Stimulated activated CD8-positive, alpha-beta memory T cell treated with anti-CD3 and anti-CD28 coated beads, Interleukin-4, amount 100 ng/mL, for 1 hour (primary cell): Measurements from ENCODE around the gene MYH11.
"Not testable (repeated sequence)": the region's sequence is repeated elsewhere in the genome, so short reads cannot be mapped to it uniquely, and the experiment has no call there.

Experiments used
- DNase-seq, 2 donors: peaks; one replicate each; pipeline ENCODE4 v3.0.0-alpha.2; 2020; ENCODE audit warnings: low read depth in 2 of 2, low spot score in 1 of 2

Gene MYH11

DNA sequence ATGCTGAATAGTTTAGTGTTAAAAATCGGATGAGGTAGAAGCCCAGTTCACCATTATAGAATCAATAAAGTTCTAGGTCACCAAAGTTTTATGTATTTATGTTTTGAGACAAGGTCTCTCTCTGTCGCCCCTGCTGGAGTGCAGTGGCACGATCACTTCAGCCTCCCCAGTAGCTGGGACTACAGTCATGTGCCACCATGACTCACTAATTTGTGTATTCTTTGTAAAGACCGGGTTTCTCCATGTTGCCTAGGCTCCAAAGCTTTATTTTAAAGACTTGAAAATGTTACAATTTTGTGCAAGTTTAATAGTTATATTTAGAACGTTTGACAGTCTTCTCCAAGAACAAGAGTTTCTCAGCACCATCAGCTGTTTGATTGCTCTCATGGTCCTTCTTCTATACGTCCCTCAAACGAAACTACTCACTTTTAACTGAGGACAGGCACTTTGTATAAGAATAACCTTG is 174.7 kb downstream of the MYH11 start:
- peak in 1 of 2 donors; percentile 14 for DNase-seq

DNA sequence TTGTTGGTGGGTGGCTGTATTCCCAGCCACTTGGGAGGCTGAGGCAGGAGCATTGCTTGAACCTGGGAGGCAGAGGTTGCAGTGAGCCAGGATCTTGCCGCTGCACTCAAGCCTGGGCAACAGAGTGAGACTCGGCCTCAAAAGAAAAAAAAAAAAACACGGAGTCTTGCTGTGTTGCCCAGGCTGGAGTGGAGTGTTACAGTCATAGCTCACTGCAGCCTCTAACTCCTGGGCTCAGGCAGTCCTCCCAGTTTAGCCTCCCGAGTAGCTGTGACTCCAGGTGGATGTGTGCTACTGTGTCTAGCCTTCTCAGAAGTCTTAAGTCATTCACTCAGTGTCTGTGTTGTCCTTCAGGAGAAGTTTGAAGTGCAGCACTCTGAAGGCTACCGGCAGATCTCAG is 179.4 kb downstream of the MYH11 start:
- no peak for DNase-seq

- DNase-seq, result no peak
Measured at GRCh38 chr16:15676506-15676905, 180.3 kb downstream of the MYH11 start.

- no peak for DNase-seq
Measured at GRCh38 chr16:15674571-15674970, 182.3 kb downstream of the MYH11 start.

DNA sequence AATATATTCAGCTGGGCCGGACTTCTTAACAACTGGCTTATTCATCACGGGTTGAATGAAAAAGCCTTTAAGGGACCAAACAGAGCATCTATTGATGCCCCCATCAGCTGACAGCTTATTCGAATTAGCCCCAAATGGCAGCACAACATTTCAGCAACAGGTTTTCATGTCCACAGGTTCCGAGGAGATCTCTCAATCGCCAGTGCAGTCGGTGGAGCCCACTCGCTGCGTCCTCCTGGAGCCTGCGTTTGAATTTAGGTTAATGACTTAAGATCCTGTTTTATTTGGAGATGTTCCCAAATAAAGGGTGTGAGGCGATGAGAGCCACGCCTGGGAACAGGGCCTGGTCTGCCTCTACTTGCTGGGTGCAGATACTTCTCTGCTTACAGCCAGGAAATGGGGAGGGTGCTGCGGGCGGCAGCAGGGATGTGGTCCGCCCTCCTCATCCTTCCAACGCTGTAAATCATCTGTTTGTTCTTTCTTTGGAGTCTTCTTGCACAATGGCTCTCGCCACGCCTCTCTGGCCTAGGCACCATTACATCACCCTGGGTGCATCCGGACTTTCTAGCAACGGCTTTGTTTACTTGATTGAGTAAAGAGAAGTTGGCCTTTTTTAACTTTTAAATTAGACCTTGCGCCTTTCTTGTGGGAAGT is 184.2 kb downstream of the MYH11 start:
- peak in 1 of 2 donors; percentile 45 for DNase-seq

- DNase-seq, result not testable (repeated sequence)
Measured at GRCh38 chr16:15672127-15672513, 184.7 kb downstream of the MYH11 start.

DNA sequence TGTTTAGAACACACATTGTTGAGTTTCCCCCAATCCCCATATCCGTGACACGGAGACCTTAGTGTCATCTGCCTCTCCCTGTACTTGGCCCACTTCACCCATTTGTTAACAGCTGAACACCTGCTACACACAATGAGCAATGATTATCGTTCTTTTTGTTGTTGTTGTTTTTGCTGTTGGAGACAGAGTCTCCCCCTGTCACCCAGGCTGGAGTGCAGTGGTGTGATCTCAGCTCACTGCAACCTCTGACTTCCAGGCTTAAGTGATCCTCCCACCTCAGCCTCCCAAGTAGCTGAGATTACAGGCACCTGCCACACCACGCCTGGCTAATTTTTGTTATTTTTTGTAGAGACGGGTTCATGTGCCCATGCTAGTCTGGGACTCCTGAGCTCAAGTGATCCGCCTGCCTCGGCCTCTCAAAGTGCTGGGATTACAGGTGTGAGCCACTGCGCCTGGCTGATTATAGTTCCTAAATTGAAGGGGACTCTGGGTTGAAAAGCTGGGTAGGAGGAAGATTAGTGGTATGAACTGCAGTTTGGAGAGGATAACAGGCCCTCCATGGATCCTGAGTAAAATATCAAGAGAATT is 185.2 kb downstream of the MYH11 start:
- DNase-seq, result no peak

- DNase-seq, result no peak
Measured at GRCh38 chr16:15667091-15667742, 189.6 kb downstream of the MYH11 start.

GRCh38 chr16:15665107-15665506 is 191.7 kb downstream of the MYH11 start:
- DNase-seq, result no peak

GRCh38 chr16:15660203-15660601 is 196.6 kb downstream of the MYH11 start:
- no peak for DNase-seq

DNA sequence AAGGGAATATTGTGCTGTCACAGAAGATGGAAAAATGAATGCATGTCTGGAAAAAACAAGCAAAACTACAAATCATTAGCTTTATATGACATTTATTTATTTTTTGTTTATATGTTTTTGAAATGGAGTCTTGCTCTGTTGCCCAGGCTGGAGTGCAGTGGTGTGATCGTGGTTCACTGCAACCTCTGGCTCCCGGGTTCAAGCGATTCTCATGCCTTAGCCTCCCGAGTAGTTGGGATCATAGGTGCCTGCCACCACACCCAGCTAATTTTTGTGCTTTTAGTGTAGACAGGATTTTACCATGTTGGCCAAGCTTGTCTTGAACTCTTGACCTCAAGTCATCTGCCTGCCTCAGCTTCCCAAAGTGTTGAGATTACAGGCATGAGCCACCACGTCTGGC is 198.3 kb downstream of the MYH11 start:
- no peak for DNase-seq

GRCh38 chr16:15658149-15658548 is 198.7 kb downstream of the MYH11 start:
- DNase-seq, result no peak

DNA sequence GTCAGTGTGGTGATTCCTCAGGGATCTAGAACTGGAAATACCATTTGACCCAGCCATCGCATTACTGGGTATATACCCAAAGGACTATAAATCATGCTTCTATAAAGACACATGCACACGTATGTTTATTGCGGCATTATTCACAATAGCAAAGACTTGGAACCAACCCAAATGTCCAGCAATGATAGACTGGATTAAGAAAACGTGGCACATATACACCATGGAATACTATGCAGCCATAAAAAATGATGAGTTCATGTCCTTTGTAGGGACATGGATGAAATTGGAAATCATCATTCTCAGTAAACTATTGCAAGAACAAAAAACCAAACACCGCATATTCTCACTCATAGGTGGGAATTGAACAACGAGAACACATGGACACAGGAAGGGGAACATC is 201.3 kb downstream of the MYH11 start:
- not testable (repeated sequence) for DNase-seq

DNA sequence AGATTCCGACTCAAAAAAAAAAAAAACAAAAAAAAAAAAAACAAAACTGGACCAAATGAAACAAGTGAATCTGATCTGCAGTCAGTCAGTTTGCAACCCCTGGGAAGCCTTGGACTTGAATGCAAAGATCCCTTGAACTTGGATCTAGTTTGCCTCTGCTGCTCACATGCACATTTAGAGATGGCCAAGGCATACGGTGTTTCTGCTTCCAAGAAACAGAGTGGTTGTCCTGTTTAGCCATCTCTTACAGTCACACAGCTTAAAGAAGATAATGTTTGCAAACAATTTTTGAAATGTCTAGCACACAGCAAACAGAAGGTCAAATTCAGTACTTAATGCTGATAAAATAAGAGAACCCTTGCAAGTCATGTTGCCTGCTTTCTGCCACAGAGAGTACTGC is 202.2 kb downstream of the MYH11 start:
- DNase-seq, result no peak

DNA sequence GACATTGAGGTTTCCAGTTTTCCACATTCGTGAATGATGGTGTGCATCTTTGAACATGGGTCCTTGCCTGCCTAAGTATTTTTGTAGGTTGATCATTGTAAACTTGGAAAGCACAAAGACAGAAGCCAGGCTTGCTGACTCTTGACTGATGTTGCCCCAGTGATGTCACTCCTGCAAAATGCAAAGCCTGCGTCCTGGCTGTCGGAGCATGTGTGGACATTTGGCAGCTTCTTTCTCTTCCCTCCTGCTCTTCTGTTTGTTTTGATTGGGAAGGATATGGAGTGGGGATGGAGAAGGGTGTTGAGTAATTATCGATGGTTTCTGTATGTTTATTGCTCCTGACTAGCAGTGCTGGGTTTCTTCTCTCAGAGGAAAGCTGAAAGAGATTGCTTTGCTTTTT is 203.6 kb downstream of the MYH11 start:
- no peak for DNase-seq
